ENCODE results near the gene PPP1R9B. TPM values are rescaled to one million over a fixed set of nuclear protein-coding genes. Genes with fewer than 3 reads are reported as not detected.
A peak's percentile ranks its signal among the peaks of the same experiment; 100 is the strongest.

PPP1R9B gene
- total and polyA plus RNA-seq, 2 experiments from 2014 or later = 6.2 to 59.4 TPM

DNA sequence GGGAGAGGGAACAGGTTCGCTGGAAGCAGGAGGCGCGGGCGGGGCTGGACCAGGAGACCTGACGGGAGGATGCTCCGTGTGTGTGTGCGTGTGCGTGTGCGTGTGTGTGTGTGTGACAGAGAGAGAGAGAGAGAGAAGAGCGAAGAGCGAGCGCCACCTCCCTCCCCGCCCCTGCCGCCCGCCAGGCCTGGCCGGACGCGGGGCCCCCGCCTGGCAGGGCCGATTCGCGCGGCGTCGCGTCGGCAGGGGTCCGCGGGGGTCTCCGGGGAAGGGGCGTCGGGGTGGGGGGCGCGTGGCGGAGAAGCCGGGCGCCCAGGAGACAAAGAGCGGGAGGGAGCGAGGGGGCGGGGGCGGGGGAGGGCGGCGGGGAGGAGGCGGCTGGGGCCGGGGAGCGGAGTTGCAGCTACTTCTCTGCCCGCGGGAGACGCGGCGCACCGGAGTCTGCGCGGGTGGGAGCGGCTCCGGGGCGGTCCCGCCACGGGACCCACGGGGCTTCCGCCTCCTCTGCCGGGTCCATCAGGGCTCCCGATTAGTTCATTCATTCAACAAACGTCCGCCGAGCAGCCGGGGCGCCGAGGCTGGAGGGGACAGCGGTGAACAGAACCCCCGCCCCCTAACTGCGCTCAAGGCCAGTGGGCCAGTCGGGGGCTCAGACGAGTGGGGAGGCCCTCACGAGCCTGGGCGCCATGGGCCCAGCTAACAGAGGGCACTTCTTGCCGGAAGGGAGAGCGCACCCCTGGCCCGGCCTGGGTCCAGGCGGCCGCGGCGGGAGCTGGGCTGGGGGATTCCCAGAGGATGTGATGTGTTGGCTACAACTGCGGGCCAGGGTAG is 20.5 kb downstream of the PPP1R9B start, which contains the start of gene SAMD14:
Gene SAMD14 (minus strand): TSS at position 433 of the 831 bp plus-strand sequence. CDS start 5,201 bp downstream, outside the sequence.
- DNase-seq (ENCODE audit: low read depth in 1 of 2, low spot score in 1 of 2) = peak in 1 of 2 donors; percentile 55
- no peak within 1 kb of the TSS for H3K27ac ChIP-seq
- no peaks in the 10 kb centered on the region for H3K9me3 ChIP-seq (ENCODE audit: low read depth)
- no peaks in the 10 kb centered on the region for H3K36me3 ChIP-seq
- peak within 1 kb of the TSS; percentile 33 for H3K4me3 ChIP-seq
- H3K4me1 ChIP-seq (ENCODE audit: low read depth) = peaks cover 12% of the 10 kb centered on the region
- H3K27me3 ChIP-seq = peaks cover 28% of the 10 kb centered on the region
- TF ChIP-seq, protein P1, sequence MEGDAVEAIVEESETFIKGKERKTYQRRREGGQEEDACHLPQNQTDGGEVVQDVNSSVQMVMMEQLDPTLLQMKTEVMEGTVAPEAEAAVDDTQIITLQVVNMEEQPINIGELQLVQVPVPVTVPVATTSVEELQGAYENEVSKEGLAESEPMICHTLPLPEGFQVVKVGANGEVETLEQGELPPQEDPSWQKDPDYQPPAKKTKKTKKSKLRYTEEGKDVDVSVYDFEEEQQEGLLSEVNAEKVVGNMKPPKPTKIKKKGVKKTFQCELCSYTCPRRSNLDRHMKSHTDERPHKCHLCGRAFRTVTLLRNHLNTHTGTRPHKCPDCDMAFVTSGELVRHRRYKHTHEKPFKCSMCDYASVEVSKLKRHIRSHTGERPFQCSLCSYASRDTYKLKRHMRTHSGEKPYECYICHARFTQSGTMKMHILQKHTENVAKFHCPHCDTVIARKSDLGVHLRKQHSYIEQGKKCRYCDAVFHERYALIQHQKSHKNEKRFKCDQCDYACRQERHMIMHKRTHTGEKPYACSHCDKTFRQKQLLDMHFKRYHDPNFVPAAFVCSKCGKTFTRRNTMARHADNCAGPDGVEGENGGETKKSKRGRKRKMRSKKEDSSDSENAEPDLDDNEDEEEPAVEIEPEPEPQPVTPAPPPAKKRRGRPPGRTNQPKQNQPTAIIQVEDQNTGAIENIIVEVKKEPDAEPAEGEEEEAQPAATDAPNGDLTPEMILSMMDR (IDR thresholded peaks at IDR 0.05; ENCODE audit: low read depth, low read length) = no peak

DNA sequence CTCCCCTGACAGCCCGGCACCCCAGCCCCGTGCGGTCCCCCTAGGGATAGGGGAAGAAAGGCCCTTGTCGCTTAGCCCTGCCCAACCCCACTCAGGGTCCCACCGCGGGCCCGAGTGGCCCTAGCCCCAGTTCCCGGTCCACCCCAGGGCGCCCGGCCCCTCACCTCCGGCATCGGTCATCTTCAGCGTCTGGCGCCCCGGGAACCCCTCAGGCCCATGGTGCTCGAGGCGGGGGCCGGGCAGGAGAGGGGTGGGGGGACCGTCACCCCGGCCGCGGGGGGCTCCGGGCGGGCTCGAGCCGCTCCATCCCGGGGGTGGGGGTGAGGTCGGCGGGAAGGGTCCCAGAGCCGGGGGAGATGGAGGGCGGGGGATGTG is 21.1 kb downstream of the PPP1R9B start:
- Histone ChIP-seq H3K27ac (no peak overlapping the region), H3K27me3 (peaks cover 28% of the 10 kb centered on the region), H3K4me1 (ENCODE audit: low read depth) (peaks cover 12% of the 10 kb centered on the region), H3K36me3 (no peaks in the 10 kb centered on the region), H3K9me3 (ENCODE audit: low read depth) (no peaks in the 10 kb centered on the region), H3K4me3 (peak overlapping the region; percentile 33)
- no peak for DNase-seq (ENCODE audit: low read depth in 1 of 2, low spot score in 1 of 2)
- TF ChIP-seq, protein P1 (IDR thresholded peaks at IDR 0.05; ENCODE audit: low read depth, low read length) = no peak

DNA sequence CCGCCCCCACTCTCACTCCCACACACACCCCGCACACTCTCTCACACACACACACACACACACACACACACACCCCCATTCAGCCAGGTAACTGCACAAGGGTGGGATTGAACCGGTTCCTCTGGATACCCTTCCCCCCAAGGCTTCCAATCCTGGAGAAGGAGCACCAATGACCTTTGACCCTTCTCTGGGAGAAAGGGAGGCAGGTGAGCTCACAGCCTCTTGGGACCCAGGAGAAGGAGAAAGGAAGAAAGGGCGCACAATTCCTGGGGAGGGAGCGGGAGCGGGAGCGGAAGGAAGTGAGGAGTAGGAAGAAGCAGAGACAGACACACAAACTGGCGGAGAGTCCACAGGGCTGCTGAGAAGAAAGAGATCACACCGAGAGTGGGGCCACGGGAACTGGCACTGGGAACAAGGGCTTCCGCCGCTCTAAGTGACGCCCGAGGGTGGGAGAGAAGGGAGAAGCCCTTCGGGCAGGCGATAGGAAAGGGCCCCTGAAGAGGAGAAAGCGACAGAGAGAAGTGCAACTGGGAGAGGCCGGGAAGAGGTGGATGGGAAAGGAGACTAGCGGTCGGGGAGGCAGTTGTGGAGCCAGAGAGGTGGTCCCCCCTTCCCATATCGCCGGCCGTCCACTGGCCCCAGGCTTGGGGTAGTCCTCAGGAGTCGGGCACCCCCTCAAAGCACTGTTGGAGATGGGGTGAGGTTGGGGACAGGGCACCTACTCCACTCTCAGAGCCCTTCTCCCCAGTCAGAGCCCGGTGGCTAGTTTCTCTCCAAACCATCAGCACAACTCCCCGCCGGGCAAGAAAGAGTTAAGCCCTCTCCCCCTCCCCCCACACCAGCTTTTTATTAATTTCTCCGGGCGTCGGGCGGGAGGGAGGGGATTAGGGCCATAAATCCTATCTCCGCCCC is 21.8 kb downstream of the PPP1R9B start:
- Histone ChIP-seq H3K27me3 (peaks cover 28% of the 10 kb centered on the region), H3K4me3 (peak overlapping the region; percentile 33), H3K4me1 (ENCODE audit: low read depth) (peaks cover 11% of the 10 kb centered on the region), H3K27ac (no peak overlapping the region), H3K36me3 (no peaks in the 10 kb centered on the region), H3K9me3 (ENCODE audit: low read depth) (no peaks in the 10 kb centered on the region)
- TF ChIP-seq, protein P1 (IDR thresholded peaks at IDR 0.05; ENCODE audit: low read depth, low read length) = no peak
- peak in 1 of 2 donors; percentile 43 for DNase-seq (ENCODE audit: low read depth in 1 of 2, low spot score in 1 of 2)

DNA sequence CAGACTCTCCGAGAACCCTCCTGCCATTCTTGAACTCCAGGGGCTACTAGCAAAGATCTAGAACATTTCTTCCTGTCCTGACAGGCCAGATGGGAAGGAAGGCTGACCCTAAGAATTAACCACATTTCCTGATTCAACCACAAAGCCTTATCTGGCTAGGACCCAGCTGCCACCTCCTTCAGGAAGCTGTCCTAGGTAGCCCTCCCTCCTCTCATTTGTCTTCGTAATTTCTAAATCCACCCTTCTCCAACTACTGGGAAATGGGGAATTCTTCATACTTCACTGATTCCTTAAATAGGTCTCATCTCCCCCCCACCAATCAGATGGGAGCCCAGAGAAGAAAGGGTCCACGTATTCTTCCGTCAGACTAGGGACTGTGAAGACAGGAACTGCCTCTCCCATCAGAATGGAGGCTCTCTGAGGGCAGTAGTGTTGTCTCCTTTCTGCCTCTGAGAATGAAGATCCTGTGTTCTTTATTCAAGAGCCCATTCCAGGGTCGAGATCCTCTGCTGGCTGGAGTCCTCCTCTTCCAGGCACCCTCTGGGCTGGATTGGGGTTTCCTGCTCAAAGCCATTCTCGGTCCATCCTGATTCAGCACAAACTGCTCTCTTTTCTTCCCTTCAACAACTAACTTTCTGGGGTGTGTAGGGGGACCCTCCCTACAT is 22.6 kb downstream of the PPP1R9B start:
- Histone ChIP-seq H3K4me3 (no peak overlapping the region), H3K9me3 (ENCODE audit: low read depth) (no peaks in the 10 kb centered on the region), H3K36me3 (no peaks in the 10 kb centered on the region), H3K27me3 (peaks cover 28% of the 10 kb centered on the region), H3K4me1 (ENCODE audit: low read depth) (peaks cover 3% of the 10 kb centered on the region), H3K27ac (no peak overlapping the region)
- TF ChIP-seq, protein P1 (IDR thresholded peaks at IDR 0.05; ENCODE audit: low read depth, low read length) = no peak
- DNase-seq (ENCODE audit: low read depth in 1 of 2, low spot score in 1 of 2) = peak in 1 of 2 donors; percentile 48

DNA sequence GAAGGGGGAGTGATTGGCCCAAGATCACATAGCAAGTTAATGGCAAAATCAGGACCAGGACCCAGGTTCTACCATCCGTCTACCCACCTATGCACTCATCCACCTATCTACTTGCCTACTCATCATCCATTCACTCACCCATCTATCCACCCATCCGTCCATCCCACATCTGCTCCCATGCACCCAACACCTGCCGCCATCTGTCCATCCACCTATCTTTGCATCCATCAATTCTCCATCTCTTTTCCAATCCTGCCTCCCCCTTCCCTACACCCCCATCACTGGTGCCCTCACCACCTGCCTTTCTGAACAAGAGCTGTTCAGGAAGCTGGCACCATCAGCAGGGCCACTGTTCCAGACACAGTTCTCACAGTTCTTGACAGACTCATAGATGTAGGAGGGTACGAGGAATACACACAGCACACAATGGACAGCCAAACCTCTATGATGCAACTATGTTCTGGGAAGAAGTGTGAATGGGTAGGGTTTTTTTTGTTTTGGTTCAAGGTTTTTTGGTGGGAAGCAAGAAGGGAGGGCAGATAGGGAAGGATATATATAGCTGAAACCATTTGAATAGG is 25.0 kb downstream of the PPP1R9B start:
- no peaks in the 10 kb centered on the region for H3K36me3 ChIP-seq
- H3K4me1 ChIP-seq (ENCODE audit: low read depth) = peaks cover 2% of the 10 kb centered on the region
- no peak overlapping the region for H3K27ac ChIP-seq
- no peaks in the 10 kb centered on the region for H3K9me3 ChIP-seq (ENCODE audit: low read depth)
- peaks cover 21% of the 10 kb centered on the region for H3K27me3 ChIP-seq
- no peak overlapping the region for H3K4me3 ChIP-seq
- TF ChIP-seq, protein P1 (IDR thresholded peaks at IDR 0.05; ENCODE audit: low read depth, low read length) = no peak
- peak in 1 of 2 donors; percentile 47 for DNase-seq (ENCODE audit: low read depth in 1 of 2, low spot score in 1 of 2)
